MCF 10A (cell line): ENCODE measurements around the gene NR5A1. TPM values are rescaled to one million over a fixed set of nuclear protein-coding genes. Genes with fewer than 3 reads are reported as not detected.

Experiments
- Bru-seq: library from RNA; stranded (reverse); fragments of 400-500 nt; gene quantifications from one replicate; lab custom pipeline; 2021; lab: Mats Ljungman, UMichigan
- BruChase-seq, 2 experiments: library from RNA; stranded (reverse); fragments of 400-500 nt; gene quantifications; one replicate each; lab custom pipeline; 2021; lab: Mats Ljungman, UMichigan
- BruUV-seq: library from RNA; stranded (reverse); fragments of 400-500 nt; replicated peaks from 2 replicates; lab custom pipeline; 2021; lab: Mats Ljungman, UMichigan
- CTCF ChIA-PET: fragments of 300-600 bp; sonication (Branson Sonifier 250); formaldehyde crosslinking; extraction: SDS; loops from one replicate; lab custom pipeline; 2021; ENCODE audit warnings: antibody characterized with exemption, inconsistent platforms; lab: Yijun Ruan, JAX
- POLR2A ChIA-PET: fragments of 300-600, 350-650 bp; sonication (Branson Sonifier 250); formaldehyde crosslinking; extraction: SDS; loops from one replicate; lab custom pipeline; 2020; ENCODE audit warnings: antibody characterized with exemption, inconsistent platforms; lab: Yijun Ruan, JAX
- DNase-seq: peaks from one replicate; pipeline ENCODE4 v3.0.0-alpha.2; 2018; ENCODE audit not compliant: unreplicated experiment
- H3K27ac Mint-ChIP-seq: one replicate; pipeline ENCODE4 v1.8.0; 2022; ENCODE audit warnings: mild to moderate bottlenecking, low read depth, mixed read lengths; ENCODE audit not compliant: unreplicated experiment
- H3K27me3 Mint-ChIP-seq: one replicate; pipeline ENCODE4 v1.8.0; 2022; ENCODE audit warnings: mixed read lengths; ENCODE audit not compliant: insufficient read depth, unreplicated experiment
- H3K36me3 Mint-ChIP-seq: one replicate; pipeline ENCODE4 v1.8.0; 2022; ENCODE audit warnings: mild to moderate bottlenecking, moderate library complexity, mixed read lengths; ENCODE audit not compliant: insufficient read depth, unreplicated experiment
- H3K4me1 Mint-ChIP-seq: one replicate; pipeline ENCODE4 v1.8.0; 2022; ENCODE audit warnings: mixed read lengths; ENCODE audit not compliant: insufficient read depth, unreplicated experiment
- H3K4me3 Mint-ChIP-seq: one replicate; pipeline ENCODE4 v1.8.0; 2022; ENCODE audit warnings: mild to moderate bottlenecking, moderate library complexity, mixed read lengths; ENCODE audit not compliant: unreplicated experiment
- H3K9me3 Mint-ChIP-seq: one replicate; pipeline ENCODE4 v1.8.0; 2022; ENCODE audit warnings: mixed read lengths; ENCODE audit not compliant: unreplicated experiment
- CTCF ChIP-seq: fragments of 200-600 bp; IDR thresholded peaks from one replicate; pipeline ENCODE4 v1.8.0; 2022; ENCODE audit warnings: antibody characterized with exemption, mild to moderate bottlenecking; ENCODE audit not compliant: unreplicated experiment
- intact Hi-C: fragments of 100-400 bp; cut with micrococcal nuclease; formaldehyde crosslinking; loops from 2 replicates; pipeline ENCODE4 v1.14.1; 2022
- long read RNA-seq: library from polyadenylated mRNA; stranded (forward); transcript quantifications from one replicate; pipeline ENCODE4 v2.0.0, GENCODE V29; 2022
- total RNA-seq: library from RNA; stranded (reverse); gene quantifications from 2 replicates; pipeline ENCODE4 v1.2.3, GENCODE V29; 2022

Gene NR5A1
- total RNA-seq: not detected in 2 replicates
- Bru-seq, nascent RNA: percentile 5 among the genes with signal in this experiment
- percentile 19 among the genes with signal in this experiment for BruChase-seq, experiment 1, labeled RNA remaining after a 6-hour chase
- BruChase-seq, experiment 2, labeled RNA remaining after a 2-hour chase: percentile 17 among the genes with signal in this experiment
- long read RNA-seq: 0 reads

- intact Hi-C loops: no loop called here
- DNase-seq: no peak
- Mint-ChIP-seq H3K27me3 (peaks cover 23% of the 10 kb centered on the region), H3K4me3 (no peak within 1 kb of the TSS), H3K27ac (no peak within 1 kb of the TSS), H3K36me3 (no peaks in the 10 kb centered on the region), H3K4me1 (peaks cover 13% of the 10 kb centered on the region), H3K9me3 (no peaks in the 10 kb centered on the region)
- no TSS peak for BruUV-seq
- TF ChIP-seq CTCF: no peak
- POLR2A ChIA-PET: no interaction called here
- CTCF ChIA-PET: no interaction called here
Measured at GRCh38 chr9:124506931-124507879, at the start of gene NR5A1. Gene NR5A1 (minus strand): TSS chr9:124507399. CDS start chr9:124503395, 4,004 bp downstream.

- Mint-ChIP-seq H3K36me3 (peaks cover 3% of the 10 kb centered on the region), H3K4me3 (no peak overlapping the region), H3K27me3 (no peaks in the 10 kb centered on the region), H3K4me1 (peaks cover 4% of the 10 kb centered on the region), H3K27ac (no peak overlapping the region), H3K9me3 (no peaks in the 10 kb centered on the region)
- ChIA-PET POLR2A (interaction anchor here (0.8 to 1.1 kb wide), 2 partner anchors 10 to 48 kb away, joined by 3 read pairs; no protein-coding TSS in a partner anchor), CTCF (interaction anchor here (0.5 to 6.1 kb wide), 8 partner anchors 11 to 172 kb away, joined by 3 to 52 read pairs (median 4); no protein-coding TSS in a partner anchor)
- no peak for DNase-seq
- no TSS peak for BruUV-seq
- intact Hi-C loops: no loop called here
- no peak for TF ChIP-seq CTCF
Measured at GRCh38 chr9:124555043-124555442, 47.8 kb upstream of the NR5A1 start.

GRCh38 chr9:124553738-124554137 is 46.5 kb upstream of the NR5A1 start:
- ChIA-PET CTCF (interaction anchor here (0.7 to 6.1 kb wide), 8 partner anchors 9 to 167 kb away, joined by 3 to 71 read pairs (median 40); no protein-coding TSS in a partner anchor), POLR2A (interaction anchor here (0.6 to 0.7 kb wide), 2 partner anchors 10 to 104 kb away, joined by 3 read pairs; no protein-coding TSS in a partner anchor)
- no TSS peak for BruUV-seq
- no peaks in the 10 kb centered on the region for H3K36me3 Mint-ChIP-seq
- intact Hi-C loops: loop anchor here (2.0 to 5.0 kb wide), 2 partner anchors 199 to 211 kb away; no protein-coding TSS in a partner anchor
- H3K4me1 Mint-ChIP-seq: no peaks in the 10 kb centered on the region
- no peak overlapping the region for H3K27ac Mint-ChIP-seq
- H3K4me3 Mint-ChIP-seq: no peak overlapping the region
- DNase-seq: no peak
- TF ChIP-seq CTCF: no peak
- no peaks in the 10 kb centered on the region for H3K27me3 Mint-ChIP-seq
- H3K9me3 Mint-ChIP-seq: no peaks in the 10 kb centered on the region
